Measurements from ENCODE around the gene NPSR1.
A peak's percentile ranks its signal among the peaks of the same experiment; 100 is the strongest.
"Not testable (repeated sequence)": the region's sequence is repeated elsewhere in the genome, so short reads cannot be mapped to it uniquely, and the experiment has no call there.

NPSR1 gene

DNA sequence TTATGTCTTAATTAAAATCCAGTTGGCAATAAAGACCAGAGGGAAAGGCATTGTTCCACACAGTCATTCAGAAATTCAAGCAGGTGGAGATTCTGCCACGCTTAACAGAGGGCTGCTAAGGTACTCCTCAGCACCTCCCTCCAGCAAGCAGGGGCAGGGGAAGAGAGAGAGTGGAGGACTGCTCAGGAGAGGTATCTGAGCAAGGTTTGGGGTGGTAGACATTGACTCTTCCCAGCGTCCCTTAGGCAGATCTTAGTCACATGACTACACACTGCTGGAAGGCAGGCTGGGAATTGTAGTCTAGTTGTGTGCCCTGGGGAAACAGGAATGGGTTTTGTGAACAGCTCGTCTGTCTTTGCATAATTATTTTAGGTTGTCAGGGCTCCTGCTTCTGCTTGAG is 181.6 kb downstream of the NPSR1 start:
- DNase-seq, result no peak

DNA sequence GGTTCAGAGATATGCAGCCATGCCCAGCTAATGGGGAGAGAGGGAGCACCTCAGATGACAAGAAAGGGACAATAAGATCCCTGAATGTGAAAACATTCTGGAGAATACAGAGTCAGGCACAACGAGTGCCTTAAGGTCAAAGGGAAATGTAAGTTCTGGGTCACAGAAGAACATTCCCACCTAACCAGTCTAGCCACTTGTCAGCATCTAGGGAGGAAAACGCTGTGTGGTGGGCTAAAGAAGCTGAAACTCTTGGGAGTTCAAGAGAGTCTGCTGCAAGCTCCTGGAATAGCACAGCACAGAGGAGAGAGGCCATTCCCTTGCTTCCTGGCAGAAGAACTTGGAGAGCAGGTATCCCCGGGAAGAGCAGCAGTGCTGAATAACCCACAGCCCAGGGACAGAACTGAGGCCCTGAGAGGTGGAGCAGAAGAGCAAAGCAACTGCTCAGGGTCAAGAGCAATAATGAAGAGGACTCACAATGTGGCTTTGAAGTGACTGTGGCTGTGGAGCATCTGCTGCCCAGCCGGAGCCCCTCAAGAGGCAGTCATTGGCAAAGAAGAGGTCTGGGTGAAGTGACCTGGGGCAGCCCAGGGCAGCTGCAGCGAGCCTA is 182.3 kb downstream of the NPSR1 start:
- no peak for DNase-seq

DNA sequence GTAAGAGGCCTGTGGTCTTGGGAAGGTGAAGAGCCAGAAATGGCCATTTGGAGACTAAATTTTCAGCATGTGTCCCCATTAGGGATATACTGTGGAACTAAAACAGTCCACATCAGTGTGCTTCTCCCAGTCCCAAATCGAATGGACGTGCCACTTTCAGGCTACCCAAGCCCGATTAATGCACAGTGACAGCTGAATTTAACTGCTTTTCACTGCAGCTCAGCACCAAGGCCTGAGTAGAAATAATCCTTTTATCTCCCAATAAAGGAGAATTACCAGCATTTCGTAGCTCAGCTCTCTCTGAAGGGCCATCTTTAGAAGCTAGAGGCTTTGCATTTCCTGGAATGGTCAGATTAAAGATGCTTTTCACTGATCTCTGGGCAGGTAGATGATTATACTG is 183.3 kb downstream of the NPSR1 start:
- no peak for DNase-seq

DNA sequence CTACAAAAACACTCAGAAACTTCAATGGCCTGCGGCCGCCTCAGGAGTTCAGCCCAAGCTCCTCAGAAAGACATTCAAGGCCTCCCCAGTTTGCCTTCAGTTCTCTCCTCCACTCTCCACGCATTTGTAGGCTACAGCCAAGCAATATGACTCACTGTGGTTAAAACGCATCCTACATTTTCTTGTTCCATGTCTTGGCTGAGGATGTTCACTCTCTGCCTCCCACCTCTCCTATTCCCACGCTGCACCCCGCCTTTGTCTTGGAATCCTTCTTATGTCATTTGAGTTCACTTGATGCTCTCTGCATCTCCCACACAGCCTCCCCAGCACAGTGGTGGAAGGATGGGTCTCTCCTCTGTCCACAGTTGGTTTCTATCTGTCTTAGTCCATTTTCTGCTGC is 184.8 kb downstream of the NPSR1 start:
- DNase-seq, result no peak

DNA sequence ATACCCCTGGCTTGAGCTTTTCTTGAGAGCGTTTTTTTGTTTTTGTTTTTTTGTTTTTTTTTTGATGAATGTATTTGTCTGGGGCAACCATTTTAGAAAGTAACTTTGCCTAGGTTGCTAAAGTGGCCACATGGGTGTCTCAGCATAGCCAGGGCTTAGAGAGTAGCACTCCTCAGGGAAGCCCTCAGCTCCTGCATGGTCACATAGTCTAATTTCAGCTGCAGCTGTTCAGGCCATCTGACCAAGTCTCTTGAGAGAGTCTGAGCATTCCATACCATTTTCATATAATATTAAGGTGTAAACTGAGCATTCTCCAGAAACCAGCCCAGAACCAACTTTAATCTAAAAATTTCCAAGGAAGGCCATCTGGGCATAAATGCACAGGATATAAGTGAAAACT is 186.4 kb downstream of the NPSR1 start:
- no peak for DNase-seq

DNA sequence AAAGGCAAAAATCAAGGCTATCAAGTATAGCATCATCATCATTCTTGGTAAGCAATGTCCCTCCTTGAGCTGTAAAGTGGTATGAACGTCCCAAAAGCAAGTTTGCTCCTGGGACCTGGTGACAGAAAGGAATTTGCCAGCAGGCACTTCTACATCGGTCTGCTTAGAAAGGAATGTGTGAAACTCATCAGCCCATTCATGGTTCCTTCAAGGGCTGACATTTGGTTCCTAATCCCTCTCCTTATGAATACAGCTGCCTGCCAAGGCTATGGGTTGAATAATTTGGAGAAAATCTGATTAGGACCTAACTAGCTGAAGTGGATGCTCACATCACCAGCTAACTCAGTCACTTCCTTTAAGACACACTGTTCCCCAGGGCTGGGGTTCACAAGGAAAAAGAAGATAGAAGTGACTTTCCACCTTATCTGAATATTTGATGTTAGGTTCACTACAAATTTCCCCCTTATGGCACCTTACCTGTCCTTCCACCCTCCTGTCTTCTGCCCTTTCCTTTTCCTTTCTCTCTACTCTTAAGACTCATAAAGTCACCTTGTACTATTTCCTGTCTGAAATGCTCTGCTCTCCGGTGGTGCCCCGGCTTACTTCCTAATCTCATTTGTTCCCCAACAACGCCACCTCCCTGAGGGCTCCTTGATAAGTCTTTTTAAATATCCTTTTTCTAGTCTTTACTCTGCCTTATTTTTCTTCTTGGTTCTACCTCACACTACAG is 187.1 kb downstream of the NPSR1 start:
- no peak for DNase-seq

DNA sequence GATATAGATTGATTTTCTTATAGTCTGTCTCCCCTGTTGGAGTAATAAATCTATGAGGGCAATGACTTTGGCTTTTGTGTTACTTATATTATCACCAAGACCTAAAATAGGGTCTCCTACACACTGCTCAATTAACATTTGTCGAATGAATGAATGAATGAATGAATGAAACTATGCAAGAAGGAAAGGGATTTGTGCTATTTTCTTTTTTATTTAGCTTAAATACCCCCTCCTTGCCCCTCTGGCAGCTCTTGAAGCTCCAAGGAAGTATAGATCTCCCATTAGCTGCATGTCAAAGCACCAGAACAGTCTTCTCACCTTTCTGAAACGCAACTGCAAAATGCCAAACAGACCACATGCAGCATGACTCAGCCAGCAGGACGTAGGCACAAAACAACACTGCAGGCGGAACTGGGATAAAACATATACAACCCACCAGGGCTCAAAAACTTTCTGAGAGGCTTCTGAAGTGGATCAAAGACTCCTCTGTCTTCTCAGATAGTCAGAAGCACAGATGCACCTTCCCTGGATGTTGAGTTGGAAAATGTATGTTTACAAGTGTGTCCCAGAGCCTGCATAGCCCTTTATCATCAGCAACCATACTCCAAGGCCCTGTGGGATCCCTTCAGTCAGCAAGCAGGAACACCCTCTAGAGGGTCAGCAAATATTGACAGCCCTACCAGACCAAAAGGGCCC is 187.8 kb downstream of the NPSR1 start:
- DNase-seq, result no peak

DNA sequence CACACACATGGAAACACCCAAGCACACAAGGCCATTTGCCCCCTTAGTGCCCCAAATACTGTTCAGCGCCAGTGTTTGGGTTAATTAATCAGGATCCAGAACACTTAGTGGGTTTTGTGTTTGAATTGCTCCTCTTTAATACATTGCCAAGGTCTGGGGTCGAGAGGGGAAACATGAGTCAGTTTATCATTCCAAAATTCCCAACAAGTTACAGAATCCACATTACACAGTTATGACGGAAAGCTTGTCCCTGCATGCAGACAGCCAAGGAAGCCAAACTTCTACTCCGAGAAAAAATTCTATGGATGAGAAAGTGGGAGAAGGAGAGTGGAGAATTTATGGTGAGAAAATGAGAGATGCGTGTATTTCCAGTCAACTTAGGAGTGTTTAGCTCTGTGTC is 189.0 kb downstream of the NPSR1 start:
- DNase-seq, result no peak

DNA sequence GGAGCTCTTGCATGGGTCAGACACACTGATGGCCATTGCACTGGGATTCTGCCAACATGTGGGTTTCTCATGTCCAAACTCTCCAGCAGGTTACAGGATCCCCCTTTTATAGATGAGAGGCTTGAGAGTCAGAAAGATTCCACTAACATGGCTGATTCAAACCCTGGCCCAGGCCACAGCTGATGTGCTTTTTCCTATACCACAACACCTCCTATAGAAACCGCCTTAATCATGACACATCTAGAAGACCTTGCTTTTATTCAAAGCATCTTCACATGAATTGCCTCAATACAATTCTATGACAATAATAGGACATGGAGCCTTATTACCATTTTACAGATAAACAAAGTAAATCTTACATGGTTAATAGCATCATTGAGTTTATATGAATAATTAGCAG is 190.7 kb downstream of the NPSR1 start:
- DNase-seq, result no peak

DNA sequence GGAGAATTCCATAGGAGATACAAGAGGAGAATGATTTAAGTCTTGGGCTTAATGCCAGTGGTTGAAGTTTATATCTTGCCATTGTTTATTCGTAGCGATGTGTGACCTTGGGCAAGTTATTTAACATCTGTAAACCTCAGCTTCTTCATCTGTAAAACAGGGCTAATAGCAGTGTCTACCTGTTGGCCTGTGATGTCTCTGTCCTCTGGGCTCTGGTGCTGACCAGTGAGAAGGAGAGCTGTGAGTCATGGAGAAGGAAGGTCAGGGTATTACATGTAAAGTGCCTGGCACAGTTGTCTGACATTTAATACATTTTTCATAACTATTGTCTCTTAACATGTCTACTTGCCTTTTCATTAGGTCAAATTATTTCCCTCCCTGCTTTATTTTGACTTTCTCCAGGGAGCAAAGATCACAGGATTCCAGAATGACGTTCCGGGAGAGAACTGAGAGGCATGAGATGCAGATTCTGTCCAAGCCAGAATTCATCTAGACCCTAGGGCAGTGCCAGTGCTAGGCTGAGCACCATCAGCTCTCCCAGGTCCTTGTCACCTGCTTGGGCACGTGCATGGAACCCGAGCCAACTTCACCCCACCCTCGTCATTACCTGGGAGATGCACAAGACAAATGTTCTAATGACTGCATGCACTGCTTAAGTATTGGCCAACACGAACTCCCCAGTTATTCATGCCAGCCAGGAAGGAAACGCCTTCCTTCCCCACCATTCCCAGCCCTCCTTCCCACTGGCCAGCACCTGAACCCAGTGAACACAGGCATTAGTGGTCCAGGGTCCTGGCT is 191.3 kb downstream of the NPSR1 start:
- no peak for DNase-seq

DNA sequence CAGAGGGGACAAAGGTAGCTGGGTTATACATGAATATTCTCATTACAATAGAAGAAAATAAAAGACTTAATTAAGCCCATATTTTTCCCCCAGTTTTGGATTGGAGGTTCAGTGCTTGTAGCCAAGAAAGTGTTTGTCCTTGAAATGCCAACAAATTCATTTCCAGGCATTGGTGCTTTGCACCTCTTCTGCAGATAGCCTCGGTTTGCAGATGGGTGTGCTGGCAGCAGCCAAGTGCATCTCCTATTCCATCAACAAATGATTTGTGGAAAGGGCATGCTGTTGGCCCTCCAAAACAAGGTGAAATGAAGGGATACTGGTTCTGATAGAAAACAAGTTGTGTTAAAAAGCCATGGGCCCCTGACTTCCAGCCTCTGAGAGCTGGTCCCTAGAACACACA is 192.0 kb downstream of the NPSR1 start:
- no peak for DNase-seq

DNA sequence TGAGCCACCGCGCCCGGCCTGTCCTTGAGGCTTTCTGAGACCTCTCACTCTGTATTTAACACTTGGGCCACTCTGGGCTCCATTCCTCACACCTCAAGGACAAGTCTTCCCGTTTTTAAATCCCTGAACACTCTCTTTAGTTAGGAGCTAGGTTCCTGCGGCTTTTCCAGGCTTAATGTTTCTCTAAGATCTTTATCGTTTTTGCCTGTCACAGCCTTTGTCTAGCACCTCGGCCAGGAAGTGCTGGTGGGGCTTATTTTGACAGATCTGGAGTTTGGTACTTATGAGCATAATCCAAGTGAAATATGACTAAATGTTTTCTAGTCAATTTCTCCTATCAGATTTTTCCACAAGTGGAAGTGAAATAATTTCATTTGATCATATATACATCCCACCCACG is 192.7 kb downstream of the NPSR1 start:
- DNase-seq, result no peak

DNA sequence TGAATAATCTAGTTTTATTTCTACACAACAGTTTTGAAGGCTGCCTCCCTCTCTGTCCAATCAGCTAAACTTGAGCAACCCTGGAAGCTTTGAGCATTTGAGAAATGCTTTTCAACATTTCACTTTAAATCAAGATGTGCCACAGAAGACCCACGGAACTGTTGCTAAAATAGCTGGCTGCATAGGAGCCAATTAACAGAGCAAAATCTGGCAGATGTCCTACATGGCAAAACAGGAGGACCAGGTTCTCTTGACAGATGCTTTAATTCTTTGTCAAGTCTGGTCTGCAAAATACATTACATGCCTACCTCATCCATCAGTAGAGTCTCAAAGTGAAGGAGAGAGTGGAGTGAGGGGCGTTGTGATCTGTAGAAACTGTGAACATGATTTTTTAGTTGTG is 193.4 kb downstream of the NPSR1 start:
- DNase-seq, result no peak

DNA sequence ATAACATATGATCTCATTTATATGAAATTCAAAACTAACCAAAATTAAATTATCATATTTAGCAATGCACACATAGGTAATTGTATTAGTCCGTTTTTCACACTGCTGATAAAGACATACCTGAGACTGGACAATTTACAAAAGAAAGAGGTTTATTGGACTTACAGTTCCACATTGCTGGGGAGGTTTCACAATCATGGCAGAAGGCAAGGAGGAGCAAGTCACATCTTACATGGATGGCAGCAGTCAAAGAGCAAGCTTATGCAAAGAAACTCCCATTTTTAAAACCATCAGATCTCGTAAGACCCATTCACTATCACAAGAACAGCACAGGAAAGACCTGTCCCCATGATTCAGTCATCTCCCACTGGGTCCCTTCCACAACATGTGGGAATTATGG is 200.4 kb downstream of the NPSR1 start:
- DNase-seq, result not testable (repeated sequence)

DNA sequence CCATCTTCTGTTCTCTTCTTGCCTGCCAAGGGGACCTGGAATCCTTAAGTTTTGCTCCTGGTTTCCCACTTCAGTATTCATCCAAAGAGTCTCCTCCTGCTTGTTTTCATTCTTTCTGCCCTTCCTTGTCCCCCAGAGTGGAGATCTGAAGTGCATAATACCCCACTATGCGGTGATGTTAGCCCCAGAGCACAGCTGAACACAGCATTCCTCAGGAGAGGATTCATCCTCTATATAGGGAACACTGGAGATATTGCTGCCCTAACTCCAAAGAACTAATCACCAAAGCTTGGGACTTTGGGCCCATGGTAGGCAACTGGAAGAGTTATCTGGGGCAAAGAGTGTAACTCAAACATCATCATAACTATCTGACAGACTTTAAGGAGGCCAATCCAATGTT is 201.3 kb downstream of the NPSR1 start:
- not testable (repeated sequence) for DNase-seq

DNA sequence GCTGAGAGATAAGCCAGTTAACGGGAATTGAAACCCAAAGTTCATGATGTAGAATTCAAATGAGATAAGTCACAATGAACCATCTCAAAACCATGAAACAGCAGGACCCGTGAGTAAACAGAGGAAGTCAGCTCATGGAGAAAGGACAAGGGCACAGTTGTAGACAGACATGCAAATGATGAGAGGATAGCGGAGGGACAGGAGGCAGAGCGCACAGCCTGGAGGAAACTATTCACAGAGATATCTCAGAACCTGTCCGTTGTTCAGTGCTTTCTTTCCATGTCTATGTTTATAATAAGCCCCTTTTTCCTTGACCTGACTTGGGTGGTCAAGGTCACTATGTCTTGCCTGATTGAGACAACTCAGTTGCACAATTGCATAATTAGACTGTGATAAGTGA is 208.2 kb downstream of the NPSR1 start:
- DNase-seq, result peak; percentile 23

DNA sequence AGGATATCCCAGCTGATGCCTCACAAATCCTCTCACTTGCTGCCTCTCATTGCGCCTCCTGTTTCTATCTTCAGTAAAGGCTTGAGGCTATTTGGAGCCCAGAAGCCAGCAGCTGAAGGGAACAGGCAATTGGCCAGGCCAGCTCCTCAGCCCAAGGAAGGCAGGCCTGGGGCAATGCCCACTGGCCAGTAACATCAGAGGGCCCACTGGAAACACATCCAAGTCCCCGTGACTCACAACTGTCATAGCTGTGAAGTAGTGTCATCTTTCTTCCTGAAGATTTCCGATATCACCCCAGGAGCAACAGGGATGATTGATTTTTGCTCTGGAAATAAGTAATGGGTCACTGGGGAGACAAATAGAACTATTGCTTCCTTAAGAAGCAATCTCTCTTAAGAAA is 209.3 kb downstream of the NPSR1 start:
- DNase-seq, result not testable (repeated sequence)

DNA sequence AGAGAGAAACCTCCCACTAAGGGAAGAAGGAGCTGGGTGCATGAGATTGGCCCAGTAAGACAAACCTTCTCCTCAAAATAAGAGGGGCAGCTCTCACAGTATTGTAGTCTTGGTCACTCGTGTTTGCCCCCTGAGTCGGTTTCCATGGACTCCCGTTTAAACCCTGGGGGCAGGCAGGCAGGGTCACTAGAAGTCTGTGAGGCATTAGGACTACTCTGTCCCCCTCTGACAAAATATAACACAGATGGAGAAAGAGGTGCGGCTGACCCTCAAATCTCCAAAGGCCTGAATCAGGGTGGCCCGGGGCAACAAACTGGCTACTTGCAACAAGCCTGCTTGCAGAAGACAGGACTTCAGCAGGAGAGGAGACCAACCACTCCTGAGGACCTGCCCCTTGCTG is 210.6 kb downstream of the NPSR1 start:
- DNase-seq, result not testable (repeated sequence)

DNA sequence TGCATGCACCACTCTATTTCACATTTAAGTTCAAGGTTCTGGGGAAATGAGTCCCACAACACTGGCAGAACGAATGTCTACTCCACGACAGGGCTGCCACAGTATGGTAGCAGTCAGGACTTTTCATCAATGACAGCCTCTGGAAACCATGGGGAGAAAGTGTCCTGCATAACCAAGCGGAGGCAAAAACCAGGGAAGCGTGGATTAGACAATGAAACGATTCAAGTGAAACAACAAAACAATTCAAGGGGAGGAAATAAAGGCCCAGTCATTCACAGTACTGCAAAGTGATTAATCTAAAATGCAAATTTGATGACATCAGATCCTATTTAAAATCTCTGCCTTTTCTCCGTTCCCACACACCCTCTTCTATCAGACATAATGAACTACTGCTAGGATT is 211.0 kb downstream of the NPSR1 start:
- no peak for DNase-seq

DNA sequence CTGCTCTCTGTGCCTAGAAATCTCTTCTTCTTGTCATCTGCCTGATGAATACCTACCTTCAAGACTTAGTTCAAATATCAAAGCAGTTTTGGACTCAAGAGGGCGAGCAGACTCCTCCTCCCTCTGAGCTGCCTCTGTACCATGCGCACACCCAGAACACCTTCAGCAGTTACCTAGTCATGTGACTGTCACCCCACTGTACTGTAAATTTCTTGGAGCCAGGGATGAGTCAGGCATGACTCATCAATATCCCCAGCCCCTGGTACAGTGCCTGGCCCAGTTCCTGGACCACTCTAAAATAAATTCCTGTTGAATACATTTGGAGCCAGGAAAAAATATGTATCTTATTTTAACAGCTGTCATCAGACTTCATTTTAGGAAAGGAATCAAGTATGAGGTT is 212.0 kb downstream of the NPSR1 start:
- DNase-seq, result not testable (repeated sequence)

DNA sequence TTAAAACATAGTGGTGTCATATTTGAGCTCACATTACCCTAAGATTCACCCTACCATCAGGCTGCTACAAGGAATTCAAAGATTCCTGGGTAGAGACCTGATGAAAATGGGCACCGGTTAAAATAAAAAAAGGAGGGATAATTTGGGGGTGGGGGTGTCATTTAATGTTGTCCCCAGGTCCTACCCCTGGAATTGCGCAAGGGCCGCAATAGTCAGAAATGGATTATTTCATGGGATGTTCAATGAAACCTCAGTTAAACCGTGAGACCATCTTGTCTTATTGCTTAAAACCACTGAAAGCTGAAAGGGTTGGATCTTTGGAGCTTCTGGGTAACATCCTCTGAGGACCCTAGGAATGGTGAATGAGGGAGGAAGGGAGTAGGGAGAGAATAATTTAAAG is 216.3 kb downstream of the NPSR1 start:
- DNase-seq, result not testable (repeated sequence)

DNA sequence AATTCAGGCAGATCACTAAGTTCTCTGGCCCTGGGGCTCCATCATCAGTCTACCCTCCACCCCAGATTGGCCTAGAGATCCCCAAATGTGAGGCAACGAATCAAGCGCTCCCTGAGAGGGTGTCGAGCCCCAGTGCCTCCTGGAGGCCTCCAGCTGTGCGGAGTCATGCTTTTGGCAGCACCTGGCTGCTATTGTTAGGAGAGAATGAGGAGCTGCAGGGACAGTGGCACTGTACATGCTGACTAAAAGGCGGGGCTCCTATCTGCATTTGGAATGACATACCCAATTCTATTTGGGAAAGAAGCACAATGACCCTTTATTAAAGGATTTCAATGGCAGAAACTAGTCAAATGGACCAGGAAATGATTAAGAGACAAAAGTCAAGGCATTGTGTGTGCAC is 217.5 kb downstream of the NPSR1 start:
- no peak for DNase-seq

DNA sequence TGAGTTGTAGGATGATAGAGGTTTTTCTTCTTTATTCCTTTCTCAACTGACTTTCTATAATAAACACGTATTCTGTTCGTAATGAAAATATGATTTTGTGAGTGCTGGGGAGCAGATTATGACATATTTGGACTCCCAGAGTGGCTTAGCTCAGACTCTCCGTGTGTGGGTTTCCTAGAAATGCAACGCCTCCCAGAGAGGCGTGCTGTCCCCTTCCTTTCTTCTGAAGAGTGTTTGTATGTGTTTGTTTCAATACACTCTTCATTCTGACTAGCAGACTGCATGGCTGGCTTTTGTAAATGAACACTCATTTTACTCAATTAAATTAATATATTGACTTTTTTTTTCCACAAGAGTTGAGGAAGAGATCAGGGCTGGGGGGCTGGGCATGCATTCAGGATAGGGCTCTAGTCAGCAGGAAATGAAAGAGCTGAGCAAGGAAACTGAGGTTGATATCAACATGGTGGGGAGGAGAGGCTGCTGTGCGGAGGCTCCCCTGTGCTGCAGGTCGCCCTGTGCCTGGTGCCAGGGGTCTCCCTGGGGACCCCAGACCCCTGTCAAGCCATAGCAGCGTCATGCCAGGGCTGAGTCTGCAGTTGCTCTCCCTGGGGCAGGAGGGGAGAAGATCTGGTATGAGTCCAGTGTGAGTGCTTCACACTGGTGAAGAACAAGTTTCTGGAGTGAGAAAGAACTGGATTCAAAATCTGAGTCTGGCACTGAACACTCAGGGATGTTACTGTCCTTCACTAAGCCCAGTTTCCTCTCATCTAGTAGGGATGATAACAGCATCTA is 221.1 kb downstream of the NPSR1 start:
- not testable (repeated sequence) for DNase-seq
